Kasumi-1 (cell line): ENCODE results near the gene ST7.

Experiments
- DNase-seq, 2 experiments: peaks; one replicate each; lab custom pipeline; 2025; lab: John Stamatoyannopoulos, UW

ST7 gene

GRCh38 chr7:117157241-117158209, 204.2 kb downstream of the ST7 start:
- no peak for DNase-seq

GRCh38 chr7:117158941-117159697, 205.8 kb downstream of the ST7 start:
- DNase-seq: no peak

- DNase-seq: no peak
These were observed 209.8 kb downstream of the ST7 start for GRCh38 chr7:117163101-117163500.

GRCh38 chr7:117164620-117165019, 211.3 kb downstream of the ST7 start:
- no peak for DNase-seq

- DNase-seq: no peak
These were observed 212.4 kb downstream of the ST7 start for GRCh38 chr7:117165656-117166055.

- DNase-seq: no peak
These were observed 216.6 kb downstream of the ST7 start for GRCh38 chr7:117169907-117170306.

- DNase-seq: no peak
These were observed 217.8 kb downstream of the ST7 start for GRCh38 chr7:117171106-117171505.

- no peak for DNase-seq
These were observed 219.0 kb downstream of the ST7 start for GRCh38 chr7:117172283-117172682.

GRCh38 chr7:117173035-117173770, 219.9 kb downstream of the ST7 start:
- DNase-seq: no peak

- no peak for DNase-seq
These were observed 222.9 kb downstream of the ST7 start for GRCh38 chr7:117176206-117176605.

GRCh38 chr7:117178600-117178999, 225.3 kb downstream of the ST7 start:
- DNase-seq: no peak

- DNase-seq: no peak
These were observed 226.4 kb downstream of the ST7 start for GRCh38 chr7:117179701-117180100.

GRCh38 chr7:117183729-117184128, 230.4 kb downstream of the ST7 start:
- DNase-seq: no peak

GRCh38 chr7:117184367-117184766, 231.1 kb downstream of the ST7 start:
- no peak for DNase-seq

- DNase-seq: no peak
These were observed 231.8 kb downstream of the ST7 start for GRCh38 chr7:117185124-117185523.

GRCh38 chr7:117186218-117187010, 233.1 kb downstream of the ST7 start:
- DNase-seq: no peak

- DNase-seq: no peak
These were observed 235.1 kb downstream of the ST7 start for GRCh38 chr7:117188376-117188775.

- no peak for DNase-seq
These were observed 235.8 kb downstream of the ST7 start for GRCh38 chr7:117188949-117189592.

- no peak for DNase-seq
These were observed 236.8 kb downstream of the ST7 start for GRCh38 chr7:117190104-117190503.

GRCh38 chr7:117190746-117191435, 237.6 kb downstream of the ST7 start:
- no peak for DNase-seq
